ENCODE results near the gene SMYD5.

The SMYD5 gene

DNA sequence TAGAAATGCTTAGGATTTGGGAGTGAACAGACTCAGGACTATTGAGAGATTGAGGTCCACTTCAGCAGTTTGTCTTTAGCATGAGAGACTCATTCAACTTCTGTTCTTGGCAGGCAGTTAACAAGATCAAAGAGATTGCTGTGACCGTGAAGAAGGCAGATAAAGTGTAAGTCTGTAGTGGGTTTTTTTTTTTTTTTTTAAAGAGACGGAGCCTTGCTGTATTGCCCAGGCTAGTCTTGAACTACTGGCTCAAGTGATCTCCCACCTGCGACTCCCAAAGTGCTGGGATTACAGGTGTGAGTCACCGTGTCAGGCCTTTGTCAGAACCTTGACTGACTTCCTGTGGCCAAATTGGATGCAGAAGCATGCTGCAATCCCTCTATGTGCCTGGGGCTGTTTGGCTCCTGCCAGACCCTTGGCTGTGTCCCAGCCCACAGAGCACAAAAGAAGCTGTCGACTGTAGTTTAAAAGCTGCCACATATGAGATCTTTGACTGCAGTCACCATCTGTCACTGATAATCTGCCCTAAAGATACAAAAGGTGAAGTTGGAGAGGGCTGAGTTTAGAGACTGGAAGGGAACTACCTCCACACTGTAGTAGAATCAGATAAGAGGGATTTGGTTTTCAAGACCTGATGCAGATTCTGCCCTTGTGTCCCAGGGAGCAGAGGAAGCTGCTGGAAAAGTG lies 30.0 kb downstream of the SMYD5 start:
- no peak for DNase-seq

DNA sequence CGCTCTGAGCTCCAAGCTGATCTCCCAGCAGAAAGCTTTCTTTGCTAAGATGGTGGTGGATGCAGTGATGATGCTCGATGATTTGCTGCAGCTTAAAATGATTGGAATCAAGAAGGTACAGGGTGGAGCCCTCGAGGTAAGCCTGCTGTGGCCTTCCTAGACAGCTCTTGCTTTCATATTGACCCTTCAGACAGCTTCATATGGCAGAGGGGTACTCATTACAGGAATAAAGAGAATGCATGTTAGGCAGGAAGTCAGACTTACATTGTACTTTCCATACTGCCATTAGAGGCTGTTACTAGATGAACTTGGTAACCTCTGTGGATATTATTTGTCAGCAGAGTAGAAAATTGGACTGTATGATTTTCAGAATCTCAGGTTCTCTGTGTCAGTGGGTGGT lies 30.5 kb downstream of the SMYD5 start:
- DNase-seq = no peak

DNA sequence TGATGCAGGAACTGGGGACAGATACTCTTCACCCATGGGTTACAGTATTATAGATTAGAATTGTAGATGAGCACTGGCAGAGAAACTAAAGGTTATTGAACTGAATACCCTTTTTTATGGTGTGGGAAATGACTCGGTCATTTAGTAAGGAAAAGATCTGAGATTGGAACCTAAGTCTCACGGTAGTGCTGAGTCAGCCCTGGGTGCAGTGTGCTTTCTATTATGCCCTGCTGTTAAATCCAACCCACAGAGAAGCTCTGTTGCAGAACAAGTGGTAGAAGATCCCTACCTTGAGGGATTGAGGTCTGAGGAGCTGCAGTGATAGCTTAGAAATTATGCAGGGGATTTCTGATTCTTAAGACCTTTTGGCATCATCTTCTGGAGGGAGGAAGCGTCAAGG lies 32.8 kb downstream of the SMYD5 start:
- DNase-seq = no peak

DNA sequence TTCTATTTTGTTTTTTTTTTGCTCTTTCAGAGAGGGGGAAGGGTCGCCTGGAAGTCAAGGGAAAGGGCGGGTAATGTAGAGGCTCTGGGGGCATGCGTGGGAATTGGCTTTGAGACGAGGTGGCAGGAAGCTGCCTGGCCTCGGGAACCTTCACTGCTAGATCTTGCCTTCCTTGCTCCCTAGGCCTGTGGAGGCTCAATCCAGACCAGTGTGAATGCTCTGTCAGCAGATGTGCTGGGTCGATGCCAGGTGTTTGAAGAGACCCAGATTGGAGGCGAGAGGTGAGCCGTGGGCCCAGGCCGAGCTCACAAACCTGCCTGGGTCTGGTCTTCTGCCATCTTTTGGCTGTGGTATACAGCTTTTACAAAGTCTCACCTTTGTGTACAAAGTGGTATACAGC lies 35.6 kb downstream of the SMYD5 start:
- no peak for DNase-seq

DNA sequence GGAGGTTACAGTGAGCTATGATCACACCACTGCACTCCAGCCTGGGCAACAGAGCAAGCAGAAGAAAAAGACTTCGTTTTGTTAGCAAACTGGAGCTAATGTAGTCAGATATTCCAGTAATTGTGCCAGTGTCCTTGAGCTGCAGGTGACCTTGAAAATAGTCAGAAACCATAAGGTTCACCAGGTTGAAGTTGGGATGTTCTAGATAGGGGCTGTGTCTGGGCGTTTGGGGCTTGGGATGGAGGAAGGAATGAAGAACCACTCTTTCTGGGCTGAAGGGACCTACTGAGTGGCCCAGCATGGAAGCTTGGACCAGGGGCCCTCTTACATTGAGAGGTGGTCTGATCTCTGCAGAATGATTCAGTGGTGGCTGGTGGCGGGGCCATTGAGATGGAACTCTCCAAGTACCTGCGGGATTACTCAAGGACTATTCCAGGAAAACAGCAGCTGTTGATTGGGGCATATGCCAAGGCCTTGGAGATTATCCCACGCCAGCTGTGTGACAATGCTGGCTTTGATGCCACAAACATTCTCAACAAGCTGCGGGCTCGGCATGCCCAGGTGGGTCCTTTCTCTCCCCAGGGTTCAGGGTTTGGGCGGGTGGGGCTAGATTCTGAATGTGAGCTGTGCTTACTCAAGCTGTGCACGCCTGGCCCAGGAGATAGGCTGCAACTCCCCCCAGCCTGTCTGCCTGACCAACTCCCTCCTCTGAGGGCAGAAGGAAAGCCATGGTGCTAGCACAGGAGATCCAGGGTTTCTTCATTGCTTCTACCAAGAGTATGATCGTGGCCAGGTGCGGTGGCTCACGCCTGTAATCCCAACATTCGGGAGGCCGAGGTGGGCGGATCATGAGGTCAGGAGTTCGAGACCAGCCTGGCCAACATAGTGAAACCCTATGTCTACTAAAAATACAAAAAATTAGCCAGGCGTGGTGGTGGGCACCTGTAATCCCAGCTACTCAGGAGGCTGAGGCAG lies 37.1 kb downstream of the SMYD5 start:
- no peak for DNase-seq

DNA sequence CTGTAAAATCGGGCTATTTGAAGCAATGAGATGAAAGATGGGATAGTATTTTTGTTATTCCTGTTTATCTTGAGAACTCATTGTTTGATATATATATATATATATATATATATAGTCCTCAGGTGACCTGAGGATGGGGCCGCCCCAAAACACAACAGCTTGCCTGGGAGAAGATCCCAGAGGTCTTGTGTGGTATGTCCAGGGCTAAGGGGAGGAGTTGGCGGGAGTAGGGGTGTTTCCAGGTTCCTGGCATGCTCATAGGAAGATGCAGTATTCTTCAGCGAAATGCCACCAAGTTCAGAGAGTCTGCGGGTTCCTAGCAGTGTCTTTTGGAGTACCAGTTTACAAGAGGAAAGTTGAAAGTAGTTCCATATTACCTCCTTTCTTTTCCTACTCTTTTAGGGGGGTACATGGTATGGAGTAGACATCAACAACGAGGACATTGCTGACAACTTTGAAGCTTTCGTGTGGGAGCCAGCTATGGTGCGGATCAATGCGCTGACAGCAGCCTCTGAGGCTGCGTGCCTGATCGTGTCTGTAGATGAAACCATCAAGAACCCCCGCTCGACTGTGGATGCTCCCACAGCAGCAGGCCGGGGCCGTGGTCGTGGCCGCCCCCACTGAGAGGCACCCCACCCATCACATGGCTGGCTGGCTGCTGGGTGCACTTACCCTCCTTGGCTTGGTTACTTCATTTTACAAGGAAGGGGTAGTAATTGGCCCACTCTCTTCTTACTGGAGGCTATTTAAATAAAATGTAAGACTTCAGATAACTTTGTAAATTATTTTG lies 38.4 kb downstream of the SMYD5 start:
- DNase-seq = no peak

DNA sequence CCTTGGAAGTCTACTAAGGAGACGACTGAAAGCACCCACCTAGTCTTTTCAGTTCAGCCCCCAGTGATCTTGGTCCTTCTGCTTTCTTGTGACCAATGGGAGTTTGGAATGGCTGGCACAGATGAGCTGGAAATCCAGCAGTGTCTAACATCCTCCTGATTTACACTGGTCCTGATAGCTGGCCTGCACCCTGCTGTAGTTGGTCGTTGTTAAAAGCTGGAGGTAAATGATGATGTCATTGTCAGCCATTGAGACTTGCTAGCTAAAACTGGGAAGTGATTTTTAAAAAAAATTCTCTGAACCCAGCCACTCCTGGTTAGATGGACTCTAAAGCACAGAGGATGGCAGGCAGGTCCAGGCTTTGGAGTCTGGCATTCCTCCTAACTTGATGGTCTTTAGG lies 39.4 kb downstream of the SMYD5 start:
- no peak for DNase-seq

DNA sequence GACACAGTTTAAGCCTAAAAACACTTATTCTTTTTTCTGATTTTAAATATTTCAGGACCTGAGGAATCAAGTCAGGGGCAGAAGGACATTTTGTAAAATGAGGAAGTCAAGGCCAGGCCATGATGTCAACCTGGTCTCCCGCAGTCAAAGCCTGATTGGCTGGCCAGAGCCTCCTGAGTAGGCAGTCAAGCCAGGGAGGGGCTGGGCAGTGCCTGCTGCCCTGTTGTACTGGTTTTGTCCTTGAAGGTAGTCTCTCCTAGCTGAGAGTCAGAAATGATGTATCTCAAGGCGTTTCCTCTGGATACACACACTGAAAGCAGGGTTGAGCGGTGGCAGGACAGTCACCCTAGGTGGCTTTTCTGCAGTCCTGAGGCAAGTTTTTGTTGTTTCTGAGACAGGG lies 39.9 kb downstream of the SMYD5 start:
- DNase-seq = no peak

DNA sequence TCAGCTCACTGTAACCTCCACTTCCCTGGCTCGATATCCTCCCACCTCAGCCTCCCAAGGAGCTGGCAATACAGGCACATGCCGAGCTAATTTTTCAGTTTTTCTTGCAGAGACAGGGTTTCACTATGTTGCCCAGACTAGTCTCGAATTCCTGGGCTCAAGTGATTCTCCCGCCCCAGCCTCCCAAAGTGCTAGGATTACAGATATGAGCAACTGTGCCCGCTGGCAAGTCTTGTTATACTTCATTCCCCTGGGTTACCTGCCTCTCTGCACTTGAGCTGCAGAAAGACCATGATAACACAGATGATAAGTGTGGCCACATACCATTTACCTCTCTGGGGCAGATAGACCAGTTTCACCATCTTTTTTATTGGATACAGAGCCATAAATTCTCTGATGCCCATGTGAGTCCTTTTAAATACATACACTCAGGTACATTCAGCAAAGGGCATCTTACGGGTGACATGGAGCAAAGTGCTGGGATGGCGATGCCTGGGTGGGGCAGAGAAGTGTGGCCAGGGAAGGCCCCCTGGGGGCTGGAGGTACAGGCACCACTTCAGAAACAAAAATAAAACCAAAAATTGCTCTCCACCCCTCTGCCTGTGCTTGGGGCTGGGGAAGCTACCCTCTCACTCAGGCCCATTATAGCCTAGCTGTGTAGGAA lies 40.4 kb downstream of the SMYD5 start:
- DNase-seq = no peak

DNA sequence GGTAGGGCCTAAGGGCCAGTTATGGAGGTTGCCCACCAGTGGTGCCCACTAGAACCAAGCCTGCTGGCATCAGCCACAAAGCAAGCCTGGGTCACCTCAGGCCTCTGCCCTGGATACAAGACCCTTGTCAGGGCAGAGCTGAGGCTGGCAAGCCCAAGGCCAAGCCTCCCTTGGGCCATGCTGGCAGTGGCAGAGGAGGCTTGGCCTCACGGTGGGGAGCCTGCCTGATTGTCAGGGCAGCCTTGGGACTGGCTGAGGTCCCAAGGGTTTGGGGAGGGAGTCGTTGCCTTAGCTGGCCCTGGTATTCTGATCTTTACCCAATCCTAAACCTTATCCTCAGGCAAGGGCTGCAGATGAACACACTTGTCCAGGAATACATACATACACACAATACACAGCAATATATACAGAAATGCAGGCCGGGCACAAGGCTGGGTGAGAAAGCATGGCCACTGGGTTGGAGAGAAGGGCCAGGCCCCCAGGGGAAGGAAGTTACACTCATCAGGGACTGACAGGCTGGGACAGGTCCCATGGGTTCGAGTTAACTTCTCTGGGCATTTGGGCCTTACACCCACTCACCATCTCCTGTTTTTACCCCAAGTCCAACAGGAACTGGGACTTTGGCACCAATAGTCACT lies 41.1 kb downstream of the SMYD5 start:
- no peak for DNase-seq

DNA sequence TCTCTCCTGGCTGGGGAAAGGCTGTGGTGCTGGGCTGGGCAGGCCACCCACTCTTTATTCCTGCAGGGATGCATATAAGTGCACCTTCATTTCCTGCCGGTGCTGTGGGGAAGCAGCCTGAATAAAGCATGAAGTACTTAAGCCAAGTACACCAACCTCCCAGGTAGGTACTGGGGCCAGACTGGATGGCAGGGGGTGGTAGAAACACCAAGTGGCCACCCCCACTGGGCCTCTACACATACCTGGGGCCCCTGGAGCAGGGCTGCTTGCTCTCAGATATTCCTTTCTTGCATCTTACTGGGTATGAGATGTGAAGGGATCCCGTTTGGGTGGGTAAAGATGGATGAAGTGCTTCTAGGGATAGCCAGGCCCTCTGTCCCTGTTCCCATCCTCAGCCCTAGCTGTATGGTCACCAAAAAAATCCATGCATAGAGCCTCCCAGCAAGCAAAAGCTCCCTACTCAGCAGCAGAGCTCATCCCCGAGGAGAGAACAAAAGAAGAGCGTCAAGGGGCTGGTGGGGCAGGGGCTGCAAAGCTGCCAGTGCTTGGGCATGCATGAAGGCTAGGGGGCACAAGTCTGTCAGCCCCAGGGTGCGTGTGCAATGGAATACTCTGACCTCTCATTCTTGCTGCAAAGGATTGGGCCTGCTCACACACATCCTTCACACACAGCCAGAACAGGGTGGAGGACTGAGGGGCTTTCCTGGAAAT lies 42.0 kb downstream of the SMYD5 start:
- DNase-seq = no peak

DNA sequence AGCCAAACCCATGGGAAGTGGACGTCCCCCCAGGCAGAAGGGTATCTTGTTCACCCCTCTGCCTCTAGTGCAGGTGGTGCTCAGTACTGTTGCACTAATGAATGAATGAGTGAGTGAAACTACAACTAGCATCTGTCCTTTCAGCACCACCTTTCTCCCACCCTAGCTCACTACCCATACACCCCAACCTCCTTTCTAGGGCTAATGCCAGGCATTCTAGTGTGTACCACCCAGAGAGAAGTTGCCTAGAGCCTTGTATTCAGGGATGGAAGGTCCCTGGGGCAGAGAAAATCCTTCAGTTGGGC lies 42.5 kb downstream of the SMYD5 start:
- no peak for DNase-seq

DNA sequence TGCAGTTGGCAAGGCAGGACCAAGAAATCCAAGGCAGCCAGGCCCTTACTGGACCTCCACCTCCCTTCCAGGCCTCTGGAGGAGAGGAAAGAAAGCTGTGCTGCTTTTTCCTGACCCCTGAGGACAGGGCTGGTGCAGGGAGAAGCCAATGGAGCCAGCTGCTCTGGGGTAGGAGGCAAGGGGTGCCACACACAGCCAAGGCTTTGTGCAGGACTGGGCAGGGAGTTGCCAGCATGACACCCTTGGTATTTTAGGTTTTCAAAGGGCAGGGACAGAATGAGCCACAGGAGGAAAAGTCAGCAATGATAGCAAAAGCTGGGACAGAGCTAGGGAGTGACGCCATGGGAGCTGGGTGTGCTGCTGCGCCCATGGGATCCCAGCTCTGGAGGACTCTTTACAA lies 43.0 kb downstream of the SMYD5 start:
- DNase-seq = no peak

DNA sequence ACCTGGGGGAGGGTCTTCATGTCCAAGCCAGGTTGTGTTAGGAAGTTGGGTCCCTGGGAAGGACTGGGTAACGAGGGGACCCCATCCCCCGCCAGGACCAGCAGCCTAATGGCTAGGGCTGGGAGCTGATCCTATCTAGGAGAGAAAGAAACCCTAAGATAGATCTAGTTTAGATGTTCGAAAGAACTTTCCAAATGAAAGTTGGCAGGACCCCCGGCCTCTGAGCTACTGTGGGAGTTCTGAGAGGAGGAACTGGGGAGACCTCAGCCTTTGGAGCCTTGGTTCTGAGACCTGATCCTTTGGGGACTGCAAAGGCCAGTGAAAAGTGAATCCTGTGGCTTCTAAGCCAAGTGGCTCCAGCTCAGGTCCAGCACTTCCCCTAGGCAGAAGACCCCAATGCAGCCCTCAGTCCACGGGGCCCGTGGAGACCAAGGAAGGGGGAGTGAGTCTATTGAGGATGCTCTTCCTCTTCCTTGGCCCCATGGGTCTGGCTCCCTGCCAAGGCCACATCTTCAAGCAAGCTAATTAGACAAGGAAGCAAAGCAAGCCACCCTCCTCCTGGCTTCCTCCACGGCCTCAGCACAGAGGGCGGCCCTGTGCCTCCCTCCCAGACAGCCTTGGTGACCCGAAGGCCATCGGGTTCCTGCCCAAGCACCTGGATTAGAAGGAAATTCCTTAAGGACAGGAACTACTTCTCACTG lies 43.5 kb downstream of the SMYD5 start:
- DNase-seq = no peak

DNA sequence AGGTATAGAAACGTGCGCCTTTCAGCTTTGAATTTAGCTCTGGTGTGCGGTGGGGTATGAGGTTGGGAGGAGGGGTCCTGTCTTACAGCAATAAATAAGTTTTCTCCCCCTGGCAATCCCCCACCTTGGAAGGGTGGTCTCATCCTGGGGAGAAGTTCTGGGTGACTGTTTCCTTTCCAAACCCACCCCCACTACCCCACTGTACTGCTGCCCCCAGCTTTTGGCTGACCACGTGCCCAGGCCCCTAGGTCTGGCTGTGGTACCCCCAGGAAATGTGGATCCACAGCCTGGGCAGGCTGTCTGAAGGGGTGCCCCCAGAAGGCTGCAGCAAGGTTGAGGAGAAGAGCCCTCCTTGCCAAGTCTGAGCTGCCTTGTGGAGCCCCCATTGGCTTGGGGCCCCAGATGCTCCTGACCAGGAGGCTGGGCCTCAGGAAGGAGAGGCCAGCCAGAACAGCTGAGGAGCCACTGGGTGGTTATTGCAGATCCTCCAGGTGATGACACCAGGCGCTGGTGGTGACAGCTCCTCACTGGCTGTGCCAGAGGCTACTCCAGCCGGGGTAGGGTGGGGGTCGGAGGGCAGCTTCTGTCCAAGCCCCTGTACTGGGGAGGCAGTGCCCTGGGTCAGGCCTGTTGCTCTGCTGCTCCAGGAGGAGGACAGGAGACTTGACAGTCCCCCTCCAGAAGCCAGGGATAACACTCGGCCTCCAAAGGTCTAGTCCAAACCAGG lies 44.3 kb downstream of the SMYD5 start:
- no peak for DNase-seq

DNA sequence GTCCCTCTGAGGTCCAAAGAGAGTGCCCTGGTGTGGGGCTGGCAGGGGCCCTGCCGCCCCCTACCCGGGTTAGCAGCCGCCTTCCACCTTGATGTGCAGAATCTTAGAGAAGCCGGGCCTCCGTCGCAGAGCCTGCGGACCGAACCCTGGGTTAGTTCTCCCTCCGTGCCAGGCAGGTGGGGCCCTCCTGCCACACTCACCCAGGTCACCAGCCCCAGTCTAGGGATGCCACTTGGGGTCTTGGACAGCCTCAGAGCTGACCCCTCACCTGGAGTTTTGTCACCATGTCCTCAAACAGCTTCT lies 44.8 kb downstream of the SMYD5 start:
- DNase-seq = no peak

DNA sequence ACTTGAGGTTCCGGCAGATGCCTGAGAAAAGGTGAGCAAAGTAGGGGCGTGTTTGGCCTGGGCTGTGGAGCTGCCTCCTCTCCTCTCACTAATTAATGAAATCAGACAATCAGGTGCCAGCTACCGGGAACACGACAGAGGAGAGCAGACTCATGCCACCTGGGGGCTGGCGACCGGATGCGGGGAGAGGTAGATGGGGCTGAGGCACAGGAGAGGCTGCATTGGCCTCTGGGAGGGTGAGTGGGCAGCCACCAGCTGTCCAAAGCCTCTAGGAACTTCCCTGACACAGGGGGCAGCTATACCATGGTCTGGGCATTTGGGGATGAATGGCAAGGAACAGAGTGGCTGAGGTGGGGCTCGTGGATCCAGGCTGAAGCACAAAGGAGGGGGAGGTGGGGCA lies 45.2 kb downstream of the SMYD5 start:
- no peak for DNase-seq

DNA sequence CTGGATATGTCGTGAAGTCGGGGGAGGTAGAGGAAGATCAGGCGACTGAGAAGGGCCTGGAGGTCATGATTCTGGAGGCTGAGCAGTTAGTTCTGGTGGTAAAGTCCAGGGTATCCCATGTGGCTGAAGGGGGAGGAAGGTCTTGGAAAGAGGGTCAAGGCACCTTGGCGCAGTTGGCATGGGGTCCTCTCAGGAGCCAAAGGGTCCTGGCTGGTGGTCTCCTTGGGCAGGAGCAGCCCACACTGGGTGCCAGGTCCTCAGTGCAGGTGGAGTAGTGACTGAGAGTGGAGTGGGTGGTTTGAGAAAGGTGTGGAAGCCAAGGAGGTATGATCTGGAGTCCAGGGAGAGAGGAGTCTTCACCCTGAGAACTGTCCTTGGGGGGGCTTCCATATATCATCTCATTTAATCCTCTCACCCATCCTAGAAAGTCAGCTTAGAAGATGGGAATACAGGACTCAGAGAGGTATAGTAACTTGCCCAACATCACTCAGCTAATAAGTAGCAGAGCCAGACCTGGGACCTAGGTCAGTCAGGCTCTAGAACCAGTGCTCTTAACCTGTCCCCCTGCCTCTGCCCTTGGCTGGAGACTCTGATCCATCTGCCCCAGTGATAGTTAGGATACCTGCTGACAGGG lies 45.8 kb downstream of the SMYD5 start:
- no peak for DNase-seq

DNA sequence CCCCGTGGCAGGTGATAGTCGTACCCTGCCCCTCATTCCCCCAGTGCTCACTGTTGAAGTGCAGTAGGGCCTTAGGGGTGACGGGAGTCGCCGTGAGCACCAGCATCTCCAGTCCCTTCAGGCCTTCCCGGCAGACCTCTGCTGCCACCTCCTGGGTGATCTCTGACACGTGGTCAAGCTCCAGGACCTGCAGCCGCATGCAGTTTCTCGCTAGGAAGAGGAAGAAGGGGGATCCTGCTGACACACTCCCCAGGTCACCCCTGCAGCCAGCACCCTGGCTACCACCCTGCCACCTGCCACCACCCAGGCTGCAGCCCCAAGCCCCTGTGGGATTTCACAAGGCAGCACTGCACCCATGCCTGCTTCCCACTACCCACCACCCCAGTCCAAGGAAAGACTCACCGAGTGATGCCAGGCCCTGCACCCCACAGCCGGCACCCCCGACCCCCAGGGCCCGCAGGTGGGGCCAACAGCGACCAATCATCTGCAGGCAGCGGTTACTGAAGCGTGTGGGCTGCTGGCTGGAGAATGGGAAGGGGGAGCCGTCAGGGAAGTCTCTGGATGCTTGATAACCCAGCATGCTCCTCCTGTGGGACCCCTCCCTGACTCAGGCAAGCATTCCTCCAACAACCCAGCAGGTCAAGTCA lies 46.4 kb downstream of the SMYD5 start:
- no peak for DNase-seq

DNA sequence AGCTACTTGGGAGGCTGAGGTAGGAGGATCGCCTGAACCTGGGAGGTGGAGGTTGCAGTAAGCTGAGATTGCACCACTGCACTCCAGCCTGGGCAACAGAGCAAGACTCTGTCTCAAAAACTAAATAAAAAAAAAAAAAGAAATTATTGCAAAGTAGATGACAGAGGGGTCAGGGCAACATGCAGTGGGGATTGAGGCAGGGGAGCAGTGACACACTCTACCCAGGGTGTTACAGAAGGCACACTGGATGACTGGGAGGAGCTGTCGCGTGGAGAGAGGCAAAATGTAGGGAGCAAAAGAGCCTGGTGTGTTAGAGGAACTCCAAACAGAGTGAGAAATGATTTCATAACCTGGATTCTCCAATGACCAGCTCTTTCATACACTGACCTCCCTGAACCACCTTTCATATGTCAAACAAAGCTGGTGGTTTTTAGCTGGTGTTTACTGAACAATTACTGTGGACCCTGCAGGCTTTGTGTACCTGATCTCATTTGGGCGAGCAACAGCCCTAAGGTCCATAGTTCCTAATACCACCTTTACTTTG lies 48.1 kb downstream of the SMYD5 start:
- no peak for DNase-seq
